ENCODE data around the gene OIT3.

OIT3 gene

GRCh38 chr10:72981028-72981881 lies 87.7 kb downstream of the OIT3 start:
- TF ChIP-seq CTCF (IDR thresholded peaks at IDR 0.05; ENCODE audit: low read length, missing control alignments): no peak
- H3K4me3 ChIP-seq (replicated peaks; ENCODE audit: low read depth, low read length): no peak overlapping the region
- no peak for DNase-seq (ENCODE audit: low read depth)

GRCh38 chr10:72981882-72982529 lies 88.5 kb downstream of the OIT3 start:
- no peak overlapping the region for H3K4me3 ChIP-seq (replicated peaks; ENCODE audit: low read depth, low read length)
- DNase-seq (ENCODE audit: low read depth): no peak
- no peak for TF ChIP-seq CTCF (IDR thresholded peaks at IDR 0.05; ENCODE audit: low read length, missing control alignments)
